GM23338 (cell line): ENCODE results near the gene SHISA4. TPM values are rescaled to one million over a fixed set of nuclear protein-coding genes. Genes with fewer than 3 reads are reported as not detected.
A peak's percentile ranks its signal among the peaks of the same experiment; 100 is the strongest.

Experiments used
- ATAC-seq: fragments of 200-7000 bp; cut with Tn5 transposase; 3 replicates; pipeline ENCODE4 v1.9.1; 2020
- DNase-seq: peaks from one replicate; pipeline ENCODE4 v3.0.0-alpha.2; 2015; ENCODE audit warnings: low spot score
- H2AFZ ChIP-seq: fragments of 200-600 bp; sonication (generic); 2 replicates; pipeline ENCODE4 v1.8.0; 2016; ENCODE audit warnings: antibody characterized with exemption, mild to moderate bottlenecking, moderate library complexity
- H3F3A ChIP-seq: fragments of 200-600 bp; sonication (generic); replicated peaks from 2 replicates; pipeline ENCODE4 v1.8.0; 2017; ENCODE audit warnings: antibody characterized with exemption, mixed run types, low read depth
- H3K27ac ChIP-seq: fragments of 200-600 bp; sonication (generic); 2 replicates; pipeline ENCODE4 v1.6.1; 2016; ENCODE audit warnings: low read depth
- H3K27me3 ChIP-seq: fragments of 200-600 bp; sonication (generic); 2 replicates; pipeline ENCODE4 v1.8.0; 2016; ENCODE audit warnings: mild to moderate bottlenecking, mixed run types, moderate library complexity; ENCODE audit not compliant: insufficient read depth
- H3K36me3 ChIP-seq: fragments of 200-600 bp; sonication (generic); 2 replicates; pipeline ENCODE4 v1.8.0; 2016; ENCODE audit warnings: mild to moderate bottlenecking; ENCODE audit not compliant: insufficient read depth
- H3K4me1 ChIP-seq: fragments of 200-600 bp; sonication (generic); 2 replicates; pipeline ENCODE4 v1.8.0; 2016; ENCODE audit warnings: mild to moderate bottlenecking, moderate library complexity; ENCODE audit not compliant: insufficient read depth
- H3K4me2 ChIP-seq: fragments of 200-600 bp; sonication (generic); 2 replicates; pipeline ENCODE4 v1.7.1; 2017; ENCODE audit warnings: mixed run types
- H3K4me3 ChIP-seq: fragments of 200-600 bp; sonication (generic); 2 replicates; pipeline ENCODE4 v1.6.1; 2016; ENCODE audit warnings: mixed run types
- H3K79me2 ChIP-seq: fragments of 200-600 bp; sonication (generic); replicated peaks from 2 replicates; pipeline ENCODE4 v1.8.0; 2017; ENCODE audit warnings: mild to moderate bottlenecking; ENCODE audit not compliant: insufficient read depth
- H3K9me2 ChIP-seq: fragments of 200-600 bp; sonication (generic); 2 replicates; pipeline ENCODE4 v1.8.0; 2017; ENCODE audit not compliant: insufficient read depth
- H4K20me1 ChIP-seq: fragments of 200-600 bp; sonication (generic); replicated peaks from 2 replicates; pipeline ENCODE4 v1.8.0; 2017; ENCODE audit warnings: mild to moderate bottlenecking; ENCODE audit not compliant: insufficient read depth
- H3K27ac Mint-ChIP-seq: 2 replicates; pipeline ENCODE4 v1.8.0; 2020; ENCODE audit warnings: inconsistent platforms, mild to moderate bottlenecking, moderate library complexity, mixed read lengths
- H3K27me3 Mint-ChIP-seq: 3 replicates; pipeline ENCODE4 v1.8.0; 2022; ENCODE audit warnings: low read depth, mild to moderate bottlenecking, moderate library complexity, mixed read lengths, inconsistent platforms; ENCODE audit not compliant: insufficient read depth, poor library complexity
- H3K36me3 Mint-ChIP-seq: 3 replicates; pipeline ENCODE4 v1.8.0; 2021; ENCODE audit warnings: low read depth, mild to moderate bottlenecking, inconsistent platforms, moderate library complexity, mixed read lengths
- H3K4me1 Mint-ChIP-seq: 3 replicates; pipeline ENCODE4 v1.8.0; 2020; ENCODE audit warnings: mild to moderate bottlenecking, inconsistent platforms, mixed read lengths
- H3K4me3 Mint-ChIP-seq: 3 replicates; pipeline ENCODE4 v1.8.0; 2021; ENCODE audit warnings: moderate library complexity, mild to moderate bottlenecking, inconsistent platforms, mixed read lengths
- H3K9me3 Mint-ChIP-seq: 3 replicates; pipeline ENCODE4 v1.8.0; 2020; ENCODE audit warnings: moderate library complexity, mild to moderate bottlenecking, inconsistent platforms, mixed read lengths
- CREB1 ChIP-seq: fragments of 250-450 bp; sonication (Bioruptor Pico); IDR thresholded peaks from 2 replicates; pipeline ENCODE4 v1.5.0; 2020; ENCODE audit warnings: low read depth, mild to moderate bottlenecking, moderate library complexity
- CTCF ChIP-seq, 2 experiments: fragments of 200-600 bp in 1 of 2; sonication (generic) in 1 of 2; conservative IDR thresholded peaks; 2 replicates each; pipeline versions ENCODE4 v1.5.1 to v1.6.1; 2016 to 2017; ENCODE audit warnings: antibody characterized with exemption in 2 of 2, low read depth in 2 of 2, mild to moderate bottlenecking in 2 of 2, moderate library complexity in 1 of 2
- ETS1 ChIP-seq: IDR thresholded peaks from 2 replicates; pipeline ENCODE4 v1.6.1; 2016; ENCODE audit warnings: antibody characterized with exemption
- EZH2 ChIP-seq: fragments of 200-600 bp; sonication (generic); IDR thresholded peaks from one replicate; pipeline ENCODE4 v1.8.0; 2017; ENCODE audit warnings: antibody characterized with exemption, mild to moderate bottlenecking, low read depth; ENCODE audit not compliant: unreplicated experiment
- EZH2phosphoT487 ChIP-seq: fragments of 200-600 bp; sonication (generic); IDR thresholded peaks from one replicate; pipeline ENCODE4 v1.8.1; 2018; ENCODE audit warnings: antibody characterized with exemption; ENCODE audit not compliant: unreplicated experiment
- JUNB ChIP-seq: IDR thresholded peaks from one replicate; pipeline ENCODE4 v1.6.1; 2016; ENCODE audit warnings: antibody characterized with exemption; ENCODE audit not compliant: unreplicated experiment
- NANOG ChIP-seq: IDR thresholded peaks from 2 replicates; pipeline ENCODE4 v1.6.1; 2016; ENCODE audit warnings: antibody characterized with exemption, borderline replicate concordance
- POLR2AphosphoS5 ChIP-seq: IDR thresholded peaks from 2 replicates; pipeline ENCODE4 v1.6.1; 2016; ENCODE audit warnings: antibody characterized with exemption, low read depth
- REST ChIP-seq: IDR thresholded peaks from one replicate; pipeline ENCODE4 v1.6.1; 2018; ENCODE audit warnings: antibody characterized with exemption; ENCODE audit not compliant: unreplicated experiment
- STAT1 ChIP-seq: IDR thresholded peaks from one replicate; pipeline ENCODE4 v1.6.1; 2016; ENCODE audit warnings: antibody characterized with exemption; ENCODE audit not compliant: unreplicated experiment
- ZNF114 ChIP-seq: fragments of 250-450 bp; sonication (Bioruptor Pico); IDR thresholded peaks from 2 replicates; pipeline ENCODE4 v1.5.0; 2020; ENCODE audit warnings: mild to moderate bottlenecking, moderate library complexity
- ZNF331 ChIP-seq: fragments of 250-450 bp; sonication (Bioruptor Pico); IDR thresholded peaks from 2 replicates; pipeline ENCODE4 v1.5.0; 2020; ENCODE audit warnings: low read depth, mild to moderate bottlenecking, moderate library complexity
- polyA plus RNA-seq: library from polyadenylated mRNA; unstranded; fragments of >200 nt; fragmentation: Nextera tagmentation; extraction: Ambion mirVana; gene quantifications from 2 replicates; pipeline ENCODE4 v1.2.1, GENCODE V29; 2016
- total RNA-seq: library from RNA; depleted of rRNA; stranded (reverse); fragments of >200 nt; shearing (Covaris generic); gene quantifications from 2 replicates; pipeline ENCODE4 v1.2.3, GENCODE V29; 2014

Gene SHISA4
- total and polyA plus RNA-seq, 2 experiments from 2014 or later, result 8.0 to 9.2 TPM

GRCh38 chr1:201903135-201903534, 14.4 kb downstream of the SHISA4 start:
- H3K36me3 Mint-ChIP-seq, result no peaks in the 10 kb centered on the region; the same call in 2 of the 3 replicates
- Histone ChIP-seq H3K9me2 (0 out of 2 replicates have a peak, but pooled peaks cover 7% of the 10 kb centered on the region), H3K27me3 (no peaks in the 10 kb centered on the region), H3K4me1 (no peaks in the 10 kb centered on the region), H2AFZ (no peak overlapping the region), H3K4me3 (no peak overlapping the region), H3K79me2 (no peaks in the 10 kb centered on the region), H3K27ac (no peak overlapping the region), H4K20me1 (no peaks in the 10 kb centered on the region), H3F3A (no peaks in the 10 kb centered on the region), H3K36me3 (no peaks in the 10 kb centered on the region), H3K4me2 (no peak overlapping the region)
- H3K27me3 Mint-ChIP-seq, result peaks cover 12% of the 10 kb centered on the region
- H3K4me3 Mint-ChIP-seq, result no peak overlapping the region
- DNase-seq, result no peak
- ATAC-seq, result peak; percentile 22; the same call in 2 of the 3 replicates
- TF ChIP-seq JUNB (no peak), ETS1 (no peak)
- no peak overlapping the region for H3K27ac Mint-ChIP-seq
- peaks cover 4% of the 10 kb centered on the region; the same call in 1 of the 3 replicates for H3K4me1 Mint-ChIP-seq
- no peaks in the 10 kb centered on the region for H3K9me3 Mint-ChIP-seq

GRCh38 chr1:201904579-201904978, 15.9 kb downstream of the SHISA4 start:
- peak; percentile 88 for ATAC-seq
- H4K20me1 ChIP-seq, result no peaks in the 10 kb centered on the region
- Mint-ChIP-seq H3K4me1 (peaks cover 4% of the 10 kb centered on the region; the same call in 1 of the 3 replicates), H3K9me3 (no peaks in the 10 kb centered on the region), H3K27ac (peak overlapping the region; percentile 79), H3K27me3 (peaks cover 13% of the 10 kb centered on the region), H3K4me3 (no peak overlapping the region), H3K36me3 (no peaks in the 10 kb centered on the region; the same call in 2 of the 3 replicates)
- no peak overlapping the region for H3K4me2 ChIP-seq
- H3K79me2 ChIP-seq, result no peaks in the 10 kb centered on the region
- no peaks in the 10 kb centered on the region for H3K4me1 ChIP-seq
- H2AFZ ChIP-seq, result no peak overlapping the region
- peak overlapping the region; percentile 33 for H3K27ac ChIP-seq
- no peak overlapping the region for H3K4me3 ChIP-seq
- 0 out of 2 replicates have a peak, but pooled peaks cover 5% of the 10 kb centered on the region for H3K9me2 ChIP-seq
- H3K27me3 ChIP-seq, result no peaks in the 10 kb centered on the region
- no peak for TF ChIP-seq ZNF114 (CRISPR knock-in tag)
- DNase-seq, result peak; percentile 52
- no peaks in the 10 kb centered on the region for H3F3A ChIP-seq
- no peaks in the 10 kb centered on the region for H3K36me3 ChIP-seq

- Histone ChIP-seq H3K27me3 (no peaks in the 10 kb centered on the region), H3K4me1 (no peaks in the 10 kb centered on the region), H3K79me2 (no peaks in the 10 kb centered on the region), H3K9me2 (no peaks in the 10 kb centered on the region), H3K36me3 (no peaks in the 10 kb centered on the region), H2AFZ (no peak overlapping the region), H3K4me3 (no peak overlapping the region), H3F3A (no peaks in the 10 kb centered on the region), H3K27ac (peak overlapping the region; percentile 33), H4K20me1 (no peaks in the 10 kb centered on the region), H3K4me2 (no peak overlapping the region)
- Mint-ChIP-seq H3K36me3 (no peaks in the 10 kb centered on the region; the same call in 2 of the 3 replicates), H3K27me3 (peaks cover 9% of the 10 kb centered on the region), H3K9me3 (no peaks in the 10 kb centered on the region), H3K4me1 (peaks cover 4% of the 10 kb centered on the region; the same call in 1 of the 3 replicates), H3K4me3 (no peak overlapping the region), H3K27ac (no peak overlapping the region)
- ATAC-seq (no peak), DNase-seq (no peak)
- TF ChIP-seq JUNB, result no peak
- TF ChIP-seq CTCF (conservative IDR thresholded peaks at IDR 0.05; ENCODE audit: low read depth in 2 of 2), result no peak
- no peak for TF ChIP-seq NANOG
- no peak for TF ChIP-seq CREB1
- no peak for TF ChIP-seq STAT1
- no peak for TF ChIP-seq EZH2
- TF ChIP-seq REST, result no peak
- no peak for TF ChIP-seq ZNF331 (CRISPR knock-in tag)
- TF ChIP-seq POLR2AphosphoS5, result no peak
- TF ChIP-seq EZH2phosphoT487, result no peak
Observed at GRCh38 chr1:201905234-201905890, 16.7 kb downstream of the SHISA4 start.
